ENCODE measurements around the gene PIH1D1.

Gene PIH1D1

GRCh38 chr19:49425178-49425577, 26.4 kb downstream of the PIH1D1 start, which contains the start of gene GFY:
Gene GFY (plus strand): TSS chr19:49425388. CDS start chr19:49426431, 1,043 bp downstream.
- Histone ChIP-seq H4K20me1 (ENCODE audit: control insufficient read depth, insufficient read depth, low read depth, low read length) (no peaks in the 10 kb centered on the region), H3K4me1 (ENCODE audit: control insufficient read depth, low read length) (peaks cover 47% of the 10 kb centered on the region), H3K36me3 (ENCODE audit: control insufficient read depth, low read length) (no peaks in the 10 kb centered on the region), H3K9me3 (ENCODE audit: control insufficient read depth, insufficient read depth, low read length) (no peaks in the 10 kb centered on the region), H3K27ac (ENCODE audit: low read depth, low read length) (no peak within 1 kb of the TSS), H3K4me3 (ENCODE audit: low read length) (no peak within 1 kb of the TSS), H3K9me2 (replicated peaks; ENCODE audit: control insufficient read depth, low read length) (no peaks in the 10 kb centered on the region), H3F3A (ENCODE audit: control insufficient read depth, insufficient read depth) (peaks cover 7% of the 10 kb centered on the region; the same call in 1 of the 2 replicates), H3K79me2 (ENCODE audit: control insufficient read depth, low read length) (no peaks in the 10 kb centered on the region), H3K4me2 (ENCODE audit: low read length) (peak within 1 kb of the TSS; percentile 23; the same call in 1 of the 2 replicates), H3K27me3 (ENCODE audit: control insufficient read depth, low read length) (peaks cover 89% of the 10 kb centered on the region)
- no peak for TF ChIP-seq CTCF (IDR thresholded peaks at IDR 0.05; ENCODE audit: low read depth, low read length, poor library complexity, severe bottlenecking)
- TF ChIP-seq EZH2phosphoT487 (IDR thresholded peaks at IDR 0.05; ENCODE audit: borderline replicate concordance, low read length) = no peak

GRCh38 chr19:49423985-49424303, 27.7 kb downstream of the PIH1D1 start:
- no peaks in the 10 kb centered on the region for H3K9me3 ChIP-seq (ENCODE audit: control insufficient read depth, insufficient read depth, low read length)
- peaks cover 44% of the 10 kb centered on the region for H3K4me1 ChIP-seq (ENCODE audit: control insufficient read depth, low read length)
- peaks cover 83% of the 10 kb centered on the region for H3K27me3 ChIP-seq (ENCODE audit: control insufficient read depth, low read length)
- no peaks in the 10 kb centered on the region for H4K20me1 ChIP-seq (ENCODE audit: control insufficient read depth, insufficient read depth, low read depth, low read length)
- no peak for TF ChIP-seq EZH2phosphoT487 (IDR thresholded peaks at IDR 0.05; ENCODE audit: borderline replicate concordance, low read length)
- TF ChIP-seq CTCF (IDR thresholded peaks at IDR 0.05; ENCODE audit: low read depth, low read length, poor library complexity, severe bottlenecking) = no peak
- no peak overlapping the region for H3K4me2 ChIP-seq (ENCODE audit: low read length)
- peaks cover 2% of the 10 kb centered on the region; the same call in 1 of the 2 replicates for H3F3A ChIP-seq (ENCODE audit: control insufficient read depth, insufficient read depth)
- H3K27ac ChIP-seq (ENCODE audit: low read depth, low read length) = no peak overlapping the region
- H3K9me2 ChIP-seq (replicated peaks; ENCODE audit: control insufficient read depth, low read length) = no peaks in the 10 kb centered on the region
- H3K79me2 ChIP-seq (ENCODE audit: control insufficient read depth, low read length) = no peaks in the 10 kb centered on the region
- no peak overlapping the region for H3K4me3 ChIP-seq (ENCODE audit: low read length)
- H3K36me3 ChIP-seq (ENCODE audit: control insufficient read depth, low read length) = no peaks in the 10 kb centered on the region

- Histone ChIP-seq H3K27ac (ENCODE audit: low read depth, low read length) (no peak within 1 kb of the TSS), H3K4me1 (ENCODE audit: control insufficient read depth, low read length) (peaks cover 47% of the 10 kb centered on the region), H4K20me1 (ENCODE audit: control insufficient read depth, insufficient read depth, low read depth, low read length) (no peaks in the 10 kb centered on the region), H3K9me3 (ENCODE audit: control insufficient read depth, insufficient read depth, low read length) (no peaks in the 10 kb centered on the region), H3K79me2 (ENCODE audit: control insufficient read depth, low read length) (no peaks in the 10 kb centered on the region), H3K36me3 (ENCODE audit: control insufficient read depth, low read length) (no peaks in the 10 kb centered on the region), H3K4me2 (ENCODE audit: low read length) (no peak within 1 kb of the TSS), H3K9me2 (replicated peaks; ENCODE audit: control insufficient read depth, low read length) (no peaks in the 10 kb centered on the region), H3K27me3 (ENCODE audit: control insufficient read depth, low read length) (peaks cover 77% of the 10 kb centered on the region), H3K4me3 (ENCODE audit: low read length) (no peak within 1 kb of the TSS), H3F3A (ENCODE audit: control insufficient read depth, insufficient read depth) (peaks cover 2% of the 10 kb centered on the region; the same call in 1 of the 2 replicates)
- no peak for TF ChIP-seq CTCF (IDR thresholded peaks at IDR 0.05; ENCODE audit: low read depth, low read length, poor library complexity, severe bottlenecking)
- TF ChIP-seq EZH2phosphoT487 (IDR thresholded peaks at IDR 0.05; ENCODE audit: borderline replicate concordance, low read length) = no peak; the same call in 1 of the 2 replicates
Observed at GRCh38 chr19:49423071-49423984, 28.3 kb downstream of the PIH1D1 start, which contains the start of gene PTH2. Gene PTH2 (minus strand): TSS chr19:49423441. CDS start chr19:49423339, 102 bp downstream.
